BJ (cell line): ENCODE measurements around the gene FAM131A. TPM values are rescaled to one million over a fixed set of nuclear protein-coding genes. Genes with fewer than 3 reads are reported as not detected.

ENCODE experiments used
- CTCF ChIA-PET: fragments of 350-600 bp; formaldehyde crosslinking; extraction: SDS; loops from one replicate; lab custom pipeline; 2021; ENCODE audit warnings: antibody characterized with exemption, inconsistent platforms; lab: Yijun Ruan, JAX
- POLR2A ChIA-PET: fragments of 300-600 bp; sonication (Branson Sonifier 250); formaldehyde crosslinking; extraction: SDS; loops from one replicate; lab custom pipeline; 2021; ENCODE audit warnings: antibody characterized with exemption; lab: Charles Lee
- DNase-seq: peaks from one replicate; pipeline ENCODE4 v3.0.0-alpha.2; 2011; ENCODE audit warnings: low read depth
- H3K27me3 ChIP-seq: 2 replicates; pipeline ENCODE4 v1.6.0; 2011; ENCODE audit warnings: low read length; ENCODE audit not compliant: control insufficient read depth, insufficient read depth
- H3K36me3 ChIP-seq: 2 replicates; pipeline ENCODE4 v1.5.1; 2011; ENCODE audit warnings: low read length; ENCODE audit not compliant: control insufficient read depth, insufficient read depth
- H3K4me3 ChIP-seq: 2 replicates; pipeline ENCODE4 v1.5.1; 2011; ENCODE audit warnings: low read depth, mild to moderate bottlenecking, control low read depth, low read length
- polyA plus RNA-seq: library from polyadenylated mRNA; depleted of rRNA; stranded (reverse); fragments of >200 nt; gene quantifications from 2 replicates; pipeline ENCODE4 v1.2.3, GENCODE V29; 2011
- TF ChIP-seq, protein P1 (sequence below): IDR thresholded peaks from 2 replicates; pipeline ENCODE4 v1.5.1; 2011; ENCODE audit warnings: low read depth, mild to moderate bottlenecking, control low read depth, inconsistent platforms, low read length, moderate library complexity; ENCODE audit not compliant: insufficient read depth

Gene FAM131A
- polyA plus RNA-seq, 1 experiment = 9.3 TPM

DNA sequence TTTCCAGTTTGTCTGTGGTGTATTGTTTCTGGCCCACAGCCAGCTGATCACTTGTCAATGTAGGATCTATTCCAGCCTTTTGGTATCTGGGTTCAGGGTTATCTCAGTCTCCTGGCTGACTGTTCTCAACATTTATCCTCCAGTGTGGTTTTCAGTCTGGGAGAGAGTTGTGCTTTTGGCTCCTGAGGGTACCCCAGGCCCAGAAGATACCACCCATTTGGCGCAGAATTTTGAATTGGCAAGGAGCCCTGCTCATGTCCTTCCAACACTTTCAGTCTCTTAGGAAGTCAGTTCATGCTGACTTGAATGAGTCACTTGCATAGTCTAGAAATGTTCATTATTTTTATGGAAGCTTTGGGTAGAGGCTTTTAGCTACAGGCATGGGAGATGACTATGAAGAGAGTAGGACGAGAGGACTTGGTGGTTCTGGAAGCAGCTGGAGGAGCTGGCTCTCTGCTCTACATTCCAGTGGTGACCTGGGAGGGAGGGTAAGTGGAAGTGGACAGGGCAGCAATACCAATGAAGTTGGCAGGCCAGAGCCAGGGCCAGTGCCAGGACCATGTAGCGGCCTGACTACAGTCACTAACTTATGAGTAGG is 31.3 kb downstream of the FAM131A start:
- peak; percentile 46 for DNase-seq
- ChIA-PET CTCF (interaction anchor here (0.7 to 10.3 kb wide), 8 partner anchors 11 to 173 kb away, joined by 3 to 195 read pairs (median 3); partner anchors contain the start of gene CHRD), POLR2A (interaction anchor here (0.6 kb wide), 1 partner anchor 381 kb away, joined by 3 read pairs; no protein-coding TSS in a partner anchor)
- TF ChIP-seq, protein P1, sequence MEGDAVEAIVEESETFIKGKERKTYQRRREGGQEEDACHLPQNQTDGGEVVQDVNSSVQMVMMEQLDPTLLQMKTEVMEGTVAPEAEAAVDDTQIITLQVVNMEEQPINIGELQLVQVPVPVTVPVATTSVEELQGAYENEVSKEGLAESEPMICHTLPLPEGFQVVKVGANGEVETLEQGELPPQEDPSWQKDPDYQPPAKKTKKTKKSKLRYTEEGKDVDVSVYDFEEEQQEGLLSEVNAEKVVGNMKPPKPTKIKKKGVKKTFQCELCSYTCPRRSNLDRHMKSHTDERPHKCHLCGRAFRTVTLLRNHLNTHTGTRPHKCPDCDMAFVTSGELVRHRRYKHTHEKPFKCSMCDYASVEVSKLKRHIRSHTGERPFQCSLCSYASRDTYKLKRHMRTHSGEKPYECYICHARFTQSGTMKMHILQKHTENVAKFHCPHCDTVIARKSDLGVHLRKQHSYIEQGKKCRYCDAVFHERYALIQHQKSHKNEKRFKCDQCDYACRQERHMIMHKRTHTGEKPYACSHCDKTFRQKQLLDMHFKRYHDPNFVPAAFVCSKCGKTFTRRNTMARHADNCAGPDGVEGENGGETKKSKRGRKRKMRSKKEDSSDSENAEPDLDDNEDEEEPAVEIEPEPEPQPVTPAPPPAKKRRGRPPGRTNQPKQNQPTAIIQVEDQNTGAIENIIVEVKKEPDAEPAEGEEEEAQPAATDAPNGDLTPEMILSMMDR = no peak
- no peaks in the 10 kb centered on the region for H3K27me3 ChIP-seq
- no peak overlapping the region for H3K4me3 ChIP-seq
- peaks cover 4% of the 10 kb centered on the region; the same call in 1 of the 2 replicates for H3K36me3 ChIP-seq

DNA sequence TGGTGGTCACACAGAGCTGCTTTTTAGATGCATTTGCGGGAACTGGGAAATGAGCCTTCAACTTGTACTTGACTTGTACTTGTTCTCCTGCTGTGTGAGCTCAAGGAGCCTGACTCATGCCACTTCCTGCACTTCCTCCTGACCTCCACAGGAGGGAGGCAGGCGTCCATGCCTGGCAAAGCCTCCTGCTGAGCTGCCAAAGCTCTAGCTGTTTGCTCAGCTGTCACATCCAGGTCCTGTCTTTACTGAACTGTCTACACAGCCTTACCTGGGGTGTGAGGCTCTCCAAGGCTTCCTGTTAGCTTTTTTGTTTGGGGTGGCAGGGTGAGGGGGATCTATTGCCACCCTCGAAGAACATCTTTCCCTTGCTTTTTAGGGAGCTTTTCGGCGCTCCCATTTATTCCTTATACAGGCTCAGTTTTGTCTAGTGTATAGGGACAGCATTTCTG is 34.2 kb downstream of the FAM131A start:
- CTCF ChIA-PET = interaction anchor here (0.6 to 10.3 kb wide), 44 partner anchors 8 to 474 kb away, joined by 3 to 195 read pairs (median 4); partner anchors contain the start of genes CLCN2, FAM131A and POLR2H
- TF ChIP-seq, protein P1 = peak; percentile 99
- DNase-seq = peak; percentile 36

DNA sequence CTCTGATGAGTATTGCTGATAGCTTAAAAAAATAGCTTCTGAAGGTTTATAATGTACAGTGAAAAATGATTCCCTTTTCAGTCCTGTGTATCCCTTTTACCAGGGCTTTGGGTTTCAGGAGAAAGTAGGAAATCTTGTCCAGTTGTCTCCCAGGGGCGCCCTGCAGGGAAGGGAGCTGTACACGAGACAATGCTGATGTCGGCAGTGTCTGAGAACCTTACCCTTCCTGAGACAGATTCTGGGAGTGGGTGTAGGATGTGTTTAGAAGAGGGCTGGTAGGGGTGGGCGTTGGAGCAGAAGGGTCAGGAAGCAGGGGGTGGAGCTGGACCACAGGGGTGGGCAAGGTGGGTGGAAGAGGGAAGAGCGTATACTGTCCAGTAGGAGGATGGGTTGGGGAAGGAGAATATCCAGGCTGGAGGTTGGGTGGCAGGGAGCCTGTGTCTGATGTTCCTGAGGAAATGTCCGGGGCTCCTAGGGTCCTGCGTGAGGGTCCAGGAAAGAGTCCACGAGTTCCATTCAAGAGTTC is 35.0 kb downstream of the FAM131A start:
- TF ChIP-seq, protein P1 = no peak
- ChIA-PET CTCF (interaction anchor here (0.9 to 10.3 kb wide), 33 partner anchors 8 to 475 kb away, joined by 3 to 195 read pairs (median 5); partner anchors contain the start of gene FAM131A), POLR2A (interaction anchor here (1.2 kb wide), 1 partner anchor 8 kb away, joined by 3 read pairs; no protein-coding TSS in a partner anchor)
- no peak overlapping the region for H3K4me3 ChIP-seq
- no peak for DNase-seq
- H3K36me3 ChIP-seq = peaks cover 4% of the 10 kb centered on the region; the same call in 1 of the 2 replicates
- H3K27me3 ChIP-seq = no peaks in the 10 kb centered on the region; the same call in 1 of the 2 replicates

More for the DNA sequence above, 34.2 kb downstream of the FAM131A start:
- no peak overlapping the region for H3K4me3 ChIP-seq
- H3K36me3 ChIP-seq = peaks cover 4% of the 10 kb centered on the region; the same call in 1 of the 2 replicates
- POLR2A ChIA-PET = interaction anchor here (1.1 to 1.2 kb wide), 2 partner anchors 9 to 28 kb away, joined by 3 to 8 read pairs; no protein-coding TSS in a partner anchor
- H3K27me3 ChIP-seq = no peaks in the 10 kb centered on the region; the same call in 1 of the 2 replicates

DNA sequence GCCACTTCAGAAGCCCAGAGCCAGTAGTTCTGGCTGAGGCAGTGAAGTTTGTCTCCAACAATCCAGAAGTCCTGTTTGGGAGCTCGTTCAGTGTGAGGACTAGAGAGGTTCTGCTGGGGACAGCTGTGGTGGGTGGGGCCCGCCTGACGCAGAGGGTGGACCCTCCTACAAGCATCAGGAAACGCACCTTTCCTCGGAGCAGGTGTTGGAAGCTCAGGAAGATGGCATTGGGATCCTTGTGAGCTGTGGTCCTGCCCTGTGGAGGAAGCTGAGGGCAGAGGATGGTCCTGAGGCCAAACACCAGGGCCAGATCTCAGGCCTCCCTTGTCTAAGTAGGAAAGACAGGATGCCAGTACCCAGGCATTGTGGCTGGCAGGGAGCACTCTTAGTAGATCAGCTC is 35.5 kb downstream of the FAM131A start:
- Histone ChIP-seq H3K27me3 (no peaks in the 10 kb centered on the region; the same call in 1 of the 2 replicates), H3K36me3 (peaks cover 2% of the 10 kb centered on the region; the same call in 1 of the 2 replicates), H3K4me3 (no peak overlapping the region)
- DNase-seq = no peak
- ChIA-PET POLR2A (no interaction called here), CTCF (interaction anchor here (1.0 to 10.3 kb wide), 12 partner anchors 9 to 406 kb away, joined by 3 to 195 read pairs (median 11); partner anchors contain the start of gene FAM131A)
- TF ChIP-seq, protein P1 = no peak

DNA sequence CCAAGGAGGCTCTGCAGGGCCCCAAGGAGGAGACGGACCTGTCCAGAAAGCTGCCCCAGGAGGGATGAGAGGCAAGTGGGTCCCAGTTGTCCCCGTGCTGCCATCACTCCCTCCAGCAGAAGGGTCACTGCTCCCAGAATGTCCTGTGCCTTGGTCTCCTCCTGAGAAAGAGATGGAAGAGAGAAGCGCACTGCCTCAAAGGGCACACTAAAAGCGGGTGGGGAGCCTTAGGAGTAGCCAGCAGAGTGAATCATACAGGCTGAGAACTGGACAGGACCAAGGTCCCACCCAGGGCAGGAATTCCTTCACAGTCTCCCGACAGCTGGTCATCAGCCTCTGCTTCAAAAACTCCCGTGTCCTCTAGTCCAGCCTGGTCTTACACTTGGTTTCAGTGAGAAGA is 36.0 kb downstream of the FAM131A start:
- Histone ChIP-seq H3K27me3 (peaks cover 2% of the 10 kb centered on the region), H3K4me3 (no peak overlapping the region), H3K36me3 (no peaks in the 10 kb centered on the region)
- ChIA-PET CTCF (interaction anchor here (1.0 to 10.3 kb wide), 10 partner anchors 10 to 169 kb away, joined by 3 to 195 read pairs (median 13); partner anchors contain the start of gene FAM131A), POLR2A (interaction anchor here (0.5 kb wide), 1 partner anchor 12 kb away, joined by 5 read pairs; no protein-coding TSS in a partner anchor)
- no peak for DNase-seq
- TF ChIP-seq, protein P1 = no peak
